K562 (cell line): ENCODE data around the gene CTDSP1. TPM values are rescaled to one million over a fixed set of nuclear protein-coding genes. Genes with fewer than 3 reads are reported as not detected.

ENCODE experiments used
- ATAC-seq: fragments of 200-7000 bp; cut with Tn5 transposase; 3 replicates; pipeline ENCODE4 v1.9.1; 2020; ENCODE audit warnings: moderate library complexity
- BruUV-seq: library from RNA; stranded (reverse); fragments of 400-500 nt; replicated peaks from 2 replicates; lab custom pipeline; 2021; lab: Mats Ljungman, UMichigan
- CTCF ChIA-PET: fragments of 300-600 bp; formaldehyde crosslinking; extraction: SDS; loops from one replicate; lab custom pipeline; 2021; ENCODE audit warnings: low intra/inter-chr PET ratio; lab: Yijun Ruan, JAX
- POLR2A ChIA-PET: fragments of 300-600, 350-650 bp; sonication (Branson Sonifier 250); formaldehyde crosslinking; extraction: SDS; loops from one replicate; lab custom pipeline; 2021; ENCODE audit warnings: antibody characterized with exemption, inconsistent platforms; lab: Yijun Ruan, JAX
- DNase-seq, 4 experiments: peaks; one replicate each; pipeline versions ENCODE4 v3.0.0 to v3.0.0-alpha.2; 2011 to 2018; ENCODE audit warnings: low spot score in 3 of 4, mixed read lengths in 3 of 4; ENCODE audit errors: extremely low read depth in 1 of 4
- FAIRE-seq: peaks from 2 replicates; lab custom pipeline; 2011; peaks lifted over from hg19 to GRCh38; lab: Jason Lieb, UNC
- H2AFZ ChIP-seq: 2 replicates; pipeline ENCODE4 v1.6.0; 2011; ENCODE audit warnings: low read depth, low read length, control low read depth, inconsistent platforms
- H3K27ac ChIP-seq: fragments of 200-600 bp; 3 replicates; pipeline ENCODE4 v1.8.0; 2011; ENCODE audit warnings: low read depth, mild to moderate bottlenecking, control low read depth, inconsistent platforms, low read length, moderate library complexity, mixed read lengths; ENCODE audit errors: extremely low read depth
- H3K27me3 ChIP-seq, 2 experiments: fragments of 300-600 bp in 1 of 2; 2 replicates in 1 of 2; 3 replicates in 1 of 2; pipeline versions ENCODE4 v1.6.0 to v1.8.0; 2011; ENCODE audit warnings: inconsistent platforms in 2 of 2, low read length in 2 of 2, mild to moderate bottlenecking in 1 of 2, mixed read lengths in 1 of 2, moderate library complexity in 1 of 2; ENCODE audit not compliant: control insufficient read depth in 2 of 2, insufficient read depth in 2 of 2
- H3K36me3 ChIP-seq: fragments of 300-600 bp; 3 replicates; pipeline ENCODE4 v1.8.0; 2011; ENCODE audit warnings: mild to moderate bottlenecking, low read length, inconsistent platforms; ENCODE audit not compliant: control insufficient read depth, insufficient read depth
- H3K4me1 ChIP-seq, 2 experiments: fragments of 200-600 bp in 1 of 2; replicated peaks in 1 of 2; 2 replicates in 1 of 2; 3 replicates in 1 of 2; pipeline versions ENCODE4 v1.5.1 to v1.8.0; 2011; ENCODE audit warnings: inconsistent platforms in 2 of 2, low read length in 2 of 2, mild to moderate bottlenecking in 1 of 2, mixed read lengths in 1 of 2, moderate library complexity in 1 of 2; ENCODE audit not compliant: control insufficient read depth in 2 of 2, insufficient read depth in 2 of 2
- H3K4me2 ChIP-seq: 2 replicates; pipeline ENCODE4 v1.6.1; 2011; ENCODE audit warnings: low read length, control low read depth, inconsistent platforms, mixed read lengths; ENCODE audit not compliant: insufficient read depth
- H3K4me3 ChIP-seq: fragments of 200-600 bp; sonication (generic), shearing (Covaris generic); 2 replicates; pipeline ENCODE4 v1.5.1; 2016; ENCODE audit warnings: control low read depth, inconsistent platforms
- H3K79me2 ChIP-seq: fragments of 200-600 bp; 3 replicates; pipeline ENCODE4 v1.8.0; 2011; ENCODE audit warnings: low read length, inconsistent platforms; ENCODE audit not compliant: control insufficient read depth, insufficient read depth
- H3K9ac ChIP-seq, 2 experiments: 2 replicates each; pipeline versions ENCODE4 v1.6.0 to v1.6.1; 2011; ENCODE audit warnings: low read depth in 2 of 2, low read length in 2 of 2, control low read depth in 1 of 2, inconsistent platforms in 1 of 2, mild to moderate bottlenecking in 1 of 2, mixed read lengths in 1 of 2; ENCODE audit not compliant: insufficient read depth in 1 of 2
- H3K9me1 ChIP-seq: one replicate; pipeline ENCODE4 v1.6.0; 2011; ENCODE audit warnings: inconsistent platforms, mild to moderate bottlenecking, low read length, moderate library complexity; ENCODE audit not compliant: control insufficient read depth, insufficient read depth
- H3K9me3 ChIP-seq: replicated peaks from 2 replicates; pipeline ENCODE4 v1.5.1; 2011; ENCODE audit warnings: low read depth, low read length, inconsistent platforms; ENCODE audit not compliant: control insufficient read depth, insufficient read depth
- H4K20me1 ChIP-seq: replicated peaks from 2 replicates; pipeline ENCODE4 v1.6.1; 2011; ENCODE audit warnings: low read length, inconsistent platforms, mixed read lengths; ENCODE audit not compliant: control insufficient read depth, insufficient read depth
- CEBPB ChIP-seq: fragments of 450-650 bp; IDR thresholded peaks from 2 replicates; pipeline ENCODE4 v1.6.1; 2016; ENCODE audit warnings: missing genetic modification characterization, missing compliant biosample characterization
- CREB3L1 ChIP-seq: fragments of 450-650 bp; IDR thresholded peaks from 2 replicates; pipeline ENCODE4 v1.6.1; 2014; ENCODE audit warnings: low read depth, mild to moderate bottlenecking, moderate library complexity, borderline replicate concordance
- E2F8 ChIP-seq: fragments of 450-650 bp; IDR thresholded peaks from 2 replicates; pipeline ENCODE4 v1.7.1; 2018; ENCODE audit warnings: mild to moderate bottlenecking, low read depth; ENCODE audit not compliant: partially characterized antibody
- EP300 ChIP-seq: IDR thresholded peaks from 2 replicates; pipeline ENCODE4 v1.6.1; 2012; ENCODE audit warnings: low read length, improper control_type of control experiment
- ERF ChIP-seq: fragments of 450-650 bp; formaldehyde crosslinking; IDR thresholded peaks from 2 replicates; pipeline ENCODE4 v1.4.0; 2020; ENCODE audit warnings: mild to moderate bottlenecking, mixed read lengths
- ETV6 ChIP-seq, 3 experiments: fragments of 150-350 bp in 1 of 3; sonication (generic) in 1 of 3; formaldehyde crosslinking in 1 of 3; IDR thresholded peaks; 2 replicates each; pipeline versions ENCODE4 v1.6.1 to v1.8.0; 2014 to 2022; ENCODE audit warnings: borderline replicate concordance in 2 of 3, low read depth in 2 of 3, antibody characterized with exemption in 1 of 3, low read length in 1 of 3, mild to moderate bottlenecking in 1 of 3, missing genetic modification reagents in 1 of 3
- KLF16 ChIP-seq: IDR thresholded peaks from 2 replicates; pipeline ENCODE4 v1.6.1; 2016; ENCODE audit warnings: antibody characterized with exemption
- RERE ChIP-seq: sonication (generic); formaldehyde crosslinking; IDR thresholded peaks from 2 replicates; pipeline ENCODE4 v1.8.0; 2023; ENCODE audit warnings: missing genetic modification reagents, mild to moderate bottlenecking, borderline replicate concordance
- ZC3H4 ChIP-seq: sonication (generic); formaldehyde crosslinking; IDR thresholded peaks from 2 replicates; pipeline ENCODE4 v1.9.0; 2021; ENCODE audit warnings: missing genetic modification reagents, borderline replicate concordance
- ZNF449 ChIP-seq: fragments of 250-450 bp; sonication (Bioruptor Pico); IDR thresholded peaks from 2 replicates; pipeline ENCODE4 v1.8.0; 2022; ENCODE audit warnings: moderate library complexity, mild to moderate bottlenecking, inconsistent platforms
- ZNF830 ChIP-seq: fragments of 250-450 bp; sonication (Bioruptor Pico); IDR thresholded peaks from 2 replicates; pipeline ENCODE4 v1.5.0; 2021; ENCODE audit warnings: mild to moderate bottlenecking
- WGBS: fragments of 100-300 bp; shearing (Covaris generic); methylation state at CpG from one replicate; pipeline ENCODE4 v1.1.6; 2016; ENCODE audit warnings: low coverage, mixed read lengths; ENCODE audit not compliant: insufficient coverage; ENCODE audit errors: missing lambda C conversion rate; 5-methylcytosine and 5-hydroxymethylcytosine counted together
- in situ Hi-C: fragments of 300-500 bp; cut with MboI; formaldehyde crosslinking; loops from 4 replicates; pipeline ENCODE4 v1.15.0; 2018; ENCODE audit warnings: inconsistent platforms, mixed read lengths
- intact Hi-C: fragments of 100-400 bp; cut with micrococcal nuclease; formaldehyde crosslinking; loops from 2 replicates; pipeline ENCODE4 v1.14.2; 2022
- polyA plus RNA-seq, 8 experiments: library from polyadenylated mRNA; depleted of rRNA in 4 of 8; stranded (reverse) in 5 of 8; unstranded in 3 of 8; fragments of >200 nt; fragmentation: Nextera tagmentation in 2 of 8; fragmentation: Illumina TruSeq in 1 of 8; extraction: Ambion mirVana in 2 of 8; extraction: Trizol in 1 of 8; gene quantifications; 2 replicates each; pipeline versions ENCODE4 v1.2.1 to v1.2.3, GENCODE V29; 2011 to 2014; ENCODE audit warnings: inconsistent platforms in 1 of 8, missing spikeins in 1 of 8
- total RNA-seq, 7 experiments: library from RNA; depleted of rRNA in 6 of 7; stranded (reverse); fragments of >200 nt in 6 of 7; fragmentation: Illumina TruSeq in 2 of 7; extraction: Trizol in 2 of 7; gene quantifications; 2 replicates each; pipeline versions ENCODE4 v1.2.1 to v1.2.3, GENCODE V29; 2011 to 2021; ENCODE audit warnings: low replicate concordance in 1 of 7

The CTDSP1 gene
- total and polyA plus RNA-seq, 9 of the 15 experiments (the other 6 are each of a cell fraction or from before 2014, with no cell fraction given) = 2.4 to 74.8 (median 45.8) TPM

GRCh38 chr2:218431878-218432277, 32.2 kb downstream of the CTDSP1 start:
- H3K27ac ChIP-seq = no peak overlapping the region
- intact Hi-C loops (no loop called here), in situ Hi-C loops (no loop called here)
- no peaks in the 10 kb centered on the region for H3K27me3 ChIP-seq
- H3K36me3 ChIP-seq = no peaks in the 10 kb centered on the region
- FAIRE-seq (no peak), DNase-seq (no peak), ATAC-seq (no peak)
- WGBS = 50% methylated on average over 10 of the region's 10 CpGs
- no peak overlapping the region for H2AFZ ChIP-seq
- no peaks in the 10 kb centered on the region for H4K20me1 ChIP-seq
- H3K4me3 ChIP-seq = no peak overlapping the region
- CTCF ChIA-PET = no interaction called here
- no TSS peak for BruUV-seq
- H3K9me3 ChIP-seq = no peaks in the 10 kb centered on the region
- H3K79me2 ChIP-seq = no peaks in the 10 kb centered on the region
- no peak overlapping the region for H3K9ac ChIP-seq
- H3K9me1 ChIP-seq = no peaks in the 10 kb centered on the region
- H3K4me1 ChIP-seq = peaks cover 5 to 25% of the 10 kb centered on the region in 2 experiments
- H3K4me2 ChIP-seq = no peak overlapping the region
- POLR2A ChIA-PET = interaction anchor here (1.1 to 1.4 kb wide), 2 partner anchors 15 to 24 kb away, joined by 3 to 6 read pairs; no protein-coding TSS in a partner anchor
- TF ChIP-seq RERE (CRISPR knock-in tag) (no peak), KLF16 (no peak), CREB3L1 (no peak), E2F8 (no peak), ETV6 (IDR thresholded peaks at IDR 0.05; ENCODE audit: borderline replicate concordance in 1 of 2, low read depth in 2 of 2, low read length in 1 of 2) (no peak), ETV6 (CRISPR knock-in tag; IDR thresholded peaks at IDR 0.05; ENCODE audit: borderline replicate concordance) (no peak), ZC3H4 (CRISPR knock-in tag) (no peak), CEBPB (tag) (no peak), EP300 (no peak), ERF (CRISPR knock-in tag) (no peak), ZNF830 (CRISPR knock-in tag) (no peak), ZNF449 (CRISPR knock-in tag) (no peak)
